Measurements from ENCODE around the gene HOXA5.

DNA sequence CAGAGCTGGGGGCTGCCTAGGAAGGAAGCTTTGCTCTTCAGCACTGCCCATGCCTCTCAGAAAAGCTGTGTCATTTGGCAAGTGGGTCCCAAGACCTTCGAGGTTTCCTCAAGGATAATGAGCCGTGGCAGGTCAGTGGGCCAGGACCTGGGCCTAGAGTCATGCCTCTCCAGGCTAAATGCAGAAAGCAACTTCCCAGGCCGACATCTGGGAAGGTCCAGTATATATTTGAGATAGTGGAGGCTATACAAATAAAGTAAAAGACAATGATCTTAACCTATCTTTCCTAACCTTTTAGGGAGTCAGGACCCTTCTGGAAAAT, 33.0 kb upstream of the HOXA5 start:
- TF ChIP-seq ARNTL (CRISPR knock-in tag; IDR thresholded peaks at IDR 0.05; ENCODE audit: borderline replicate concordance, low read depth) (no peak), TCF4 (CRISPR knock-in tag; IDR thresholded peaks at IDR 0.05; ENCODE audit: borderline replicate concordance) (no peak), SNAI2 (CRISPR knock-in tag; IDR thresholded peaks at IDR 0.05) (no peak), ISL1 (CRISPR knock-in tag; IDR thresholded peaks at IDR 0.05) (no peak), ZNF70 (CRISPR knock-in tag; IDR thresholded peaks at IDR 0.05) (no peak), ZFP30 (CRISPR knock-in tag; IDR thresholded peaks at IDR 0.05) (no peak), ZFP3 (CRISPR knock-in tag; IDR thresholded peaks at IDR 0.05) (no peak)
